GM21737 (cell line): Measurements from ENCODE around the gene LRRC56.

Experiments
- ATAC-seq: cut with Tn5 transposase; IDR thresholded peaks from one replicate; pipeline ENCODE4 v1.9.1; 2021; ENCODE audit warnings: mild to moderate bottlenecking, moderate library complexity; ENCODE audit not compliant: unreplicated experiment

LRRC56 gene

DNA sequence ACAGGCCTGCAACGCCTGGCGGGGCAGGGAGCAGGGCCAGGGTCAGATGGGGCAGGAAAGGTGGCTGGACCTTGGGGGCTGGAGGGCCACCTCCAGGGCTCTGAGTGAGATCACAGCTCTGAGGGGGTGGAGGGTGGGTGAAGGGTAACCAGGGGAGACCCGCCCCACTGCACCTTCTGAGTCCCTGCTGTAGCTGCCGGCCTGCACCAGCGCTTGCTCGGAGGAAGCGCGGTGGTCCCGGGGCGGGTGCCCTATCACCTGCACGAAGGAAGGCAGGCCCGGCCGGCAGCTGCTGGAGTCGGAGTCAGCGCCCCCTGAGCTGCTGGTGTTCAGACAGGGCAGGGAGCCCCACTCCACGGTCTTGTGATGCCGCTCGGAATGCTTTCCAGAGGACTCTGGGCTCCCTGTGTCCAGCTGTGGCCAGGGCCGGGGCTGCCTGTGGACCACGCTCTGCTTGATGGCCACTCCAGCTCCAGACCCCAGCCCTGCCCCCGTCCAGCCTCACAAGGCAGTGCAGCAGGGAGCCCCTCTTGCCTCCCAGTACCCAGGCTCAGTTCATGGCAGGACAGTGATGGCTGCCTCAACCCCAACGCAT lies 19.4 kb downstream of the LRRC56 start:
- ATAC-seq: no peak

DNA sequence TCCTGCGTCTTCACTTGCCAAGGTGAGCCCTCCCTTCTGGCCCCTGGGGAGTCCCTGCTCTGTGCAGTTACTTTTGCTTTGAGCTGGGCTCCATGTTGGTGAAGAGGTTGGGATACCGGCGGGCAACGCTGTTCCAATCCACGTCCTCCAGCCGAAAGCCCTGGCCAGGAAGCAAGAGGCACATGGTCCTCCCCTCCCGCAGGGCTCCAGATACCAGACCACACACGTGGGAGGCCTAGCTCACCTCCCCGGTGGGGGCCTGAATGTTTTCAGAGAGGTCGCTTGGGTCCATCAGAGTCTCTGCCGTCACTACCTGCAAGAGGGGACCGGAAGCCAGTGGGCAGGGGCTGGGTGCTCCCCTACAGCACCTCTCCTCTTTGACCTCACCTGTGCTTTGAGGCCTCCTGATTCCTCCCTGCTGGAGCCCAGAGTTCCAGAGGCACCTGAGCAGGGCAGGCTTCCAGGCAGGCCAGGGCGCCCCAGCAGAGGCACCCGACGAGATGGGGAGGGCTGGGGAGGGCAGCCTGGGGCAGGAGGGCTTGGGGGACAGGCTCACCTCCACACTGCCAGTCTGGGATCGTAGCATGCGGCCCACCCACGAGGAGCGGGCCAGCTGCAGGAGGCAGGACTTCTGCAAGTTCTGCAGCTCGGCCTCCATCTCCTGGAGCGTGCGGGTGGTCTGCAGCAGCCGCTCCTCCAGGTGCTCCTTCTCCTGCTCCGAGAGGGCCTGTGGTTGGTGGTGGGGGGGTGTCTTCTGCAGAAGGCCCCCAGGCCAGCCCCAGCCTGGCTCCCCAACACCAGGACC lies 20.2 kb downstream of the LRRC56 start:
- no peak for ATAC-seq

DNA sequence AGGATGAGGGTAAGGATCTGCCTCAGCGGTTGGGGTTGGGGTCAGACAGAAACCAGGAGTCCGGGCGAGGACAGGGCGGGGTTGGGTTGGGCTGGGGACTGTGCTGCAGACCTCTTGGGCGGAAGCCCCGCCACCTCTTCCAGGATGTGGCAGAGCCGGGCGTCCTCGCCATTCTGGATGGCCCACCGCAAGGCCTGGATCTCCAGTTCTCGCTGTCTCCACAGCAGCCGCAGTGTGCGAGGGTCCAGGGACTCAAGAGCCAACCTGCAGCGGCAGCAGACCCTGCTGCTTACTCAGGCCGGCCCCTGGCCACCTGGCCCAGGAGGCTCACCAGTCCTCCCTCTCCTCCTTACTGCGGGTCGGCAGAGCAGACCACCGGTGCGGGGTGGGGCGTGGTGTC lies 21.2 kb downstream of the LRRC56 start:
- no peak for ATAC-seq

DNA sequence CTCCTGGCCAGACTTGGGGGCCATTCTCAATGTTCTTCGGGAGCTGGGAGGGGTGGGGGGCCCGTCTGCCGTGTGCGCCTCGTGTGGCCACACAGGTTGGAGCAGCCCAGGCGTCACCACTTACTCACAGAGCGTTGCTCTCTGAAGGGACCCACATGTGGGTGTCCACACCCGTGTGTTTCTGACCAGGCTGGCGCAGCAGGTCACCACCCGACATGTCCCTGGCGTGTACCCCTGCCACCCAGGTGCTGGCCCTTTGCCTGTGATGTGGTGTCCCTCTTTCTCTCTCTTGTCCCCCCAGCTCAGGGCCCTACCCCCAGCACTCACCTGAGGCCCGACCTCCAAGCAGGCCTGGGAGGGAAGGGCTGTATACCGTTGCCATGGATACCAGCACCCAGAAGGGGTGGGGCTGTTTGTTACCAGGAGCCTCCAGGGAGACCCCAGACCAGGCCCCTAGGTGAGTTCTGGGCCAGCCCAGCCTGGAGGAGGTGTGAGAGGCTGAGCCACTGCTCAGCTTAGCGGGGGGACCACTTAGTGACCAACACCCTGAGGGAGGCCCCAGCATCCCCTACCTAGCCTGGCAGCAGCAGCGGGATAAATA lies 21.8 kb downstream of the LRRC56 start:
- no peak for ATAC-seq

DNA sequence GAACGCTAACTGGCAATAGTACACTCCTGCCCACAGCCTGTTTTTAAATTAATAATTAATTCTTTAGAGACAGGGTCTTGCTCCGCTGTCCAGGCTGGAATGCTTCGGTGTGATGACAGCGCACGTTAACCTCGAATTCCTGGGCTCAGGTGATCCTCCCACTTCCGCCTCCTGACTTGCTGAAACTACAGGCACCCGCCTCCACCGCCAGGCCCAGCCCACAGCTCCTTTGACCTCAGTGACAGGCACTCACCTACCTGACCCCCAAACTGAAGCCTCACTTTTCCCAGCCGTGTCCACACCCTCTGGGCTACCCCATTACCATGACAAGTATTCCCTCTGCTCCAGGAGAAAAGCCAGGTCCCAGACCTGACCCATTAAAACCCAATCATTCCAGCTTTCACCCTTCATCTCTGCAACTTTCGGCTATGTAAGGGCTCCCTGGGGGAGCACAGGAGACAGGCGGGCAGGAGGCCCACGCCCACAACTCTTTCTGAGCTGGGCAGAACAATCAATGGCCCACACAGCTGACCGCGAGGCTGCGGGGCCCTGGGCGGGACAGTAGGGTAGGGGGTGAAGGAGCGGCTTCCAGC lies 22.5 kb downstream of the LRRC56 start:
- ATAC-seq: no peak

DNA sequence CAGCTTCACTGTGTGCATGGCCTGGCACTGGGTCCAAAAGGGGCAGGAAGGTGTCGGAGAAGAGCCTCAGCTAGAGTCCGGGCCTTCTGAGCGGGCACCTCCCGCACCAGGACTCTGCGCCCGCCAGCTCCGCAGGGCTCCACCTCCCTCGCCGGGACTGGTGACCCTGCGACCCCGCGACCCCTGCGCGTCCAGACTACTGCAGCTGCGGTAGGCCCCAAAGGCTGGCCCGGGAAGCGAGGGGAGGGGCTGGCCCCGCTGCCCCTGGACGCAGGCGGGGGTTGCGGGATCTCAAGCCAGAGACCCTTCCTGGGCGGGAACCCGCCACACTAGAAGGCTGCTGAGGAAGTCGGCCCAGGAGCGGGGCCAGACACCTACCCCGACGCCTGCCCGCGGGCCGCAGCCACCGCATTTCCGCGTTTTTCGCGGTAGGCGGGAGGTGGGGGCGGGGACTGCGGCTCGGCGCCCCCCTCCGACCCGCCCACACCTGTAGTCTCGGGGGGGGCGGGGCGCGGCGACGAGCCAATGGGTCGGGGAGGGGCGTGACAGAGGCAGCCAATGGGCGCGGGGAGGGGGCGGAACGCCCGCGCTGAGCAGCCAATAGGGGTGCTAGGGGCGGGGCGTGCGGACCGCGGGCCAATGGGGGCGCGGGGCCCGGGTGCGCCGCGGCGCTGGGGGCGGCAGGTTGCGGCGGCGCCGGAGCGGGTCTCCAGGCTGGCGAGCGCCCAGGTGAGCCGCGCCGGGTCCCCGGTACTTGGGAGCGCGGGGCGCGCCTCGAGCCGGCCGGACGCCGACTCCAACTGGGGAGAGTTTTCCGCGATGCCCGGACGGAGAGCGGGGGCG lies 23.2 kb downstream of the LRRC56 start, which contains the start of the genes LMNTD2 and RASSF7:
Gene LMNTD2 (minus strand): TSS at position 434 of the 843 bp plus-strand sequence. CDS start 22 bp downstream, at position 412.
Gene RASSF7 (plus strand): TSS at position 666 of the 843 bp plus-strand sequence. CDS start 799 bp downstream, outside the sequence.
- ATAC-seq: peak; percentile 58

DNA sequence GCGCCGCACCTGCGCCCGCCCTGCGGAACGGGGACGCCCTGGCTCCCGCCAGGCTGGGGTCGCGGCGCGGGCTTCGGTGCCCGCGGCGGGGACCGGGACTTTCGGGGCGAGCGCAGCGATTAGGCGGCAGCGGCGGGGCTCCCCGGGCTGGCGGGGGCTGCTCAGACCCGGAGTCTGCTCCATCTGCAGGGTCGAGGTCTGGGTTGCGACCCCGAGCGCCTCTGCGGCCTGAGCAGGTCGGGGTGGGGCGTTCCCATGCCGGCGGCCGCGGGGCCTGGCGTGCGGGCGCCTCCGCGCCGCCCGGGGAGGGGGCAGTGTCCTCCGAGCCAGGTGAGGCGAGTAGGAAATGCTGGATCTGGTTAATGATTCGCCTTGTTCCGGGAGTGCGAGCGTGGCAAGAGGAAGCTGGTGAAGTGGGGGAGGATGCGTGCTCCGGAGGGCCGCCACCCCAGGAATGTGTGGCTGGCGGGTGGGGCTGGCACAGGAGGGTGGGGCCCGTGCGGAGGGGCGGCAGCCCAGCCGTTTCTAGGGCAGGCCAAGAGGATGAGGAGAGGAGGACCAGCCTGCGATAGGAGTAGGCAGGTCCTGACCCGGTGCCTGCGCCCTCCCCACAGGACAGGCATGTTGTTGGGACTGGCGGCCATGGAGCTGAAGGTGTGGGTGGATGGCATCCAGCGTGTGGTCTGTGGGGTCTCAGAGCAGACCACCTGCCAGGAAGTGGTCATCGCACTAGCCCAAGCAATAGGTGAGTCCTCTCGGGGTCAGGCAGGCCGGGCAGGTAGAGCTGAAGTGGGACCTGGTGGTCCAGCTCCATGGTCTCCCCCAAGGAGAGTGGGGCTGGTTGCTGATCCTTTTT lies 24.0 kb downstream of the LRRC56 start:
- peak; percentile 3 for ATAC-seq

DNA sequence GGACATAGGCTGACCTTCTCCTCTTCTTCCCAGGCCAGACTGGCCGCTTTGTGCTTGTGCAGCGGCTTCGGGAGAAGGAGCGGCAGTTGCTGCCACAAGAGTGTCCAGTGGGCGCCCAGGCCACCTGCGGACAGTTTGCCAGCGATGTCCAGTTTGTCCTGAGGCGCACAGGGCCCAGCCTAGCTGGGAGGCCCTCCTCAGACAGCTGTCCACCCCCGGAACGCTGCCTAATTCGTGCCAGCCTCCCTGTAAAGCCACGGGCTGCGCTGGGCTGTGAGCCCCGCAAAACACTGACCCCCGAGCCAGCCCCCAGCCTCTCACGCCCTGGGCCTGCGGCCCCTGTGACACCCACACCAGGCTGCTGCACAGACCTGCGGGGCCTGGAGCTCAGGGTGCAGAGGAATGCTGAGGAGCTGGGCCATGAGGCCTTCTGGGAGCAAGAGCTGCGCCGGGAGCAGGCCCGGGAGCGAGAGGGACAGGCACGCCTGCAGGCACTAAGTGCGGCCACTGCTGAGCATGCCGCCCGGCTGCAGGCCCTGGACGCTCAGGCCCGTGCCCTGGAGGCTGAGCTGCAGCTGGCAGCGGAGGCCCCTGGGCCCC lies 24.8 kb downstream of the LRRC56 start:
- no peak for ATAC-seq

DNA sequence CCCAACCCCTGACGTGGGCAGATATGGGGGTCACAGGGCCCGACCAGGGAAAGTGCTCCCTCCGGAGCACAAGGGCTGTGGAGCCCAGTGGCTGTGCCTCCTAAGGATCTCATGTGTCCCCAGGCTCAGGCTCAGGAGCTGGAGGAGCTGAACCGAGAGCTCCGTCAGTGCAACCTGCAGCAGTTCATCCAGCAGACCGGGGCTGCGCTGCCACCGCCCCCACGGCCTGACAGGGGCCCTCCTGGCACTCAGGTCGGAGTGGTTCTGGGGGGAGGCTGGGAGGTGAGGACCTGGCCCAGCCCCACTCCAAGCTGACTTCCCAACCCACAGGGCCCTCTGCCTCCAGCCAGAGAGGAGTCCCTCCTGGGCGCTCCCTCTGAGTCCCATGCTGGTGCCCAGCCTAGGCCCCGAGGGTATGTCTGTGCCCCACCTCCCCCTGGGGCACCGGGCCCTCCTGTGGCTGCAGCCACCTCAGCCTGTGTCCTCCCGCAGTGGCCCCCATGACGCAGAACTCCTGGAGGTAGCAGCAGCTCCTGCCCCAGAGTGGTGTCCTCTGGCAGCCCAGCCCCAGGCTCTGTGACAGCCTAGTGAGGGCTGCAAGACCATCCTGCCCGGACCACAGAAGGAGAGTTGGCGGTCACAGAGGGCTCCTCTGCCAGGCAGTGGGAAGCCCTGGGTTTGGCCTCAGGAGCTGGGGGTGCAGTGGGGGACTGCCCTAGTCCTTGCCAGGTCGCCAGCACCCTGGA lies 25.9 kb downstream of the LRRC56 start:
- ATAC-seq: no peak

DNA sequence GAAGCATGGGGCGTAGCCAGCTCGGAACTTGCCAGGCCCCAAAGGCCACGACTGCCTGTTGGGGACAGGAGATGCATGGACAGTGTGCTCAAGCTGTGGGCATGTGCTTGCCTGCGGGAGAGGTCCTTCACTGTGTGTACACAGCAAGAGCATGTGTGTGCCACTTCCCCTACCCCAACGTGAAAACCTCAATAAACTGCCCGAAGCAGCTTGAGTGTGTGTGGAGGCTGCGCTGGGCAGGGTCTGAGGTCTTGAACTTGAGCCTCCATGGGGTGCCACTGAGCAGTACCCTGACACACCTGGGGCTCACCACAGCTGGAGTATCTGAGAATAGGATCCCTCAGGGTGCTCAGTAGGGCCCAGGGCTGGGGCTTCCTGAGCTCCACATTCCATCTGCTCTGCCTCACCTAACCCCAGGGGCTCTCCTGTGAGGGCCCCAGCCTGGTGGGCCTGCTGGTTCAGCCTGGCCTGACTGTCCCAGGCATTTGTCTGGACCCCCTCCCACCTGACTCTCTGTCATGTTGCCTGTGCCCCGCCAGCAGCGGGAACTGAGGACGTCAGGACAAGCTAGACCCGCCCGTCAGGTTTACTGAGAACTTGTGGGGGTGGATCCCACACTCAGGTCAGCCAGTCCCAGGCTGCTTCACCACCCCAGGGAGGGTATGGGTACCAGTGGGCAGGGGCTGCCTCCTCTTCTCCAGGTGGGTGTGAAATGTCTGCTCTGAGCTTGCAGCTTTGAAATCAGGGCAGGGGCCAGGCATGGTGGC lies 26.7 kb downstream of the LRRC56 start:
- no peak for ATAC-seq

DNA sequence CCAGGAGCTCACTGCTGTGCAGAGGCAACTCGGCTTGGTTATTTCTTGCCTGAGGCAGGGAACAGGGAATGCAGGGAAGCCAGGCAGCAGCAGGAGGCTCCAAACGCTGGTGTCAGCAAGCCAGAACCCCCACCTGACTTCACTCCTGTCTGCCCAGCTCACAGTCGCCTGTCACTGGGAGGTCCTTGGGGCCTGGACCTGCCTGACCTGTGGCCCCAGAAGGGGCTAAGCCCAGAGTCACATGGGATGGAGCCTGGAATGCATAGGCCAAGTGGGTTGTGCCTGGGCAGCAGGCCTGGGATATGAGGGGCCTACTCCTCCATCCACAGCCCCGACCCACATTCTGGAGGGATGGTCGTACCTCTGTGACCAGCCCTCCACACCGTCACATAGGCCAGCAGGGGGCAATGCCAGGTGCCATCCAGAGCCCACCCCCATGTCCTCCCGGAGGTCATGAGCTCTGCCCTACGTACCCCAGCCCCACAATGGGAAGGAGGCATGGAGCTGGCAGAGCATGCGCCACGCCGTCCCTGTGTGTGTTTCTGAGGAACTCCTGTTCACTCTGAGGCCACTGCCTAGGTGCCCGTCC lies 28.7 kb downstream of the LRRC56 start:
- no peak for ATAC-seq

DNA sequence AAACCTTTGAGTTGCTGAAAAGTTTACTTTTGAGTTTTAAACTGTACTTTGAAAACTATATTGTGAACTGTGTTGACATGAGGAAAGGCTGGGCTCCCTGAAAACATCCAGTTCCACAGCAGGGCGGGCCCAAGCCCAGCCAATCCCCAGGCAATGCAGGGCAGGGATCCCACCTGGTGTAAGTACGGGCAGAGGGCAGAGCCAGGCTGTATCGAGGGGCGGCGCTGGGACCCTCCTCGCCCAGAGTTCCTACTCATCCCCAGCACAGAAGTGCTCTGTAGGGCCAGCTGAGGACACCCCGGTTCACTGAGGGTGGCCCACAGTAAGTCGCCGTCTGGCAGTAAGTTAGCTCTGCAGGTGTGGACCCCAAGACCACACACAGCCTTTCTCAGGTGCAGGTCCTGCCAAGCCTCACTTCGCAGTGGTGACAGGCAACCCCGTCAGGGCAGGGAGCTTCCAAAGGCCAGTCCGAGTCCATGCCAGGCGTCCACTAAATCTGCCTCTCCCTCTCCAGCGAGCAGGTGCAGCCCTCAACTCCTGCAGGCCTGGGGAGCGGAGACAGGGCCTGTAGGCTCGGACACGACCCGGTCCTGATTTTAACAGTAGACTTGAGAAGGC lies 29.8 kb downstream of the LRRC56 start:
- no peak for ATAC-seq

DNA sequence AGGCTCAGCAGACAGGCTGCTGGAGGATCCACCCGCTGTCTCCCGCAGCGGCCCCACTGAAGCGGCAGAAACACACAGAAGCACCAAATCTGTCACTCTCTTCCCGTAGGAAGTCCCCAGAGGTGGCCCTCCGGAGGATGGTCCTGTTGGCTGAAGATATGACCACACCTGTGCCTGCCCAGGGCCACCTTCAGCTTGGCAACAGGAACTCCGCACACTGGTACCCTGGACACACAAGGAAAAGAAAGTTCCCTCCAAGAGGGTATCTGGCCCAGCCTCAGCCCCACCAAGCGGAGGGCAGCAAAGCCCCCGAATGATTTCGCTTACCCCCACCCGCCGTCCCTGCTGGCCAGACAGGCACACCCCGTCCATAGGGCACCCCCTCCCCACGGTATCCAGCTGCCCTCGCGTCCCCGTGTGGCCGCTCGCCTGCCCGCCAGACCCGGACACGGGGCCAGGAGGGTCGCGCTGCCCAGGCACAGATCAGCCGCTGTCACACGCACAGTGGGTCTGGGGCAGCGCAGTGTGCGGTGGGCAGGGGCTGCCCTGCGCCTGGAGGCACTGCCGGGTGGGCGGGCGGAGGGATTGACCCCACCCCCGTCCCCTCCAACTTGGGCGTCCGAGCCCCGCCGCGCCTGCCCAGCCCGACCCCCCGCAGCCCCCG lies 30.4 kb downstream of the LRRC56 start:
- ATAC-seq: no peak

DNA sequence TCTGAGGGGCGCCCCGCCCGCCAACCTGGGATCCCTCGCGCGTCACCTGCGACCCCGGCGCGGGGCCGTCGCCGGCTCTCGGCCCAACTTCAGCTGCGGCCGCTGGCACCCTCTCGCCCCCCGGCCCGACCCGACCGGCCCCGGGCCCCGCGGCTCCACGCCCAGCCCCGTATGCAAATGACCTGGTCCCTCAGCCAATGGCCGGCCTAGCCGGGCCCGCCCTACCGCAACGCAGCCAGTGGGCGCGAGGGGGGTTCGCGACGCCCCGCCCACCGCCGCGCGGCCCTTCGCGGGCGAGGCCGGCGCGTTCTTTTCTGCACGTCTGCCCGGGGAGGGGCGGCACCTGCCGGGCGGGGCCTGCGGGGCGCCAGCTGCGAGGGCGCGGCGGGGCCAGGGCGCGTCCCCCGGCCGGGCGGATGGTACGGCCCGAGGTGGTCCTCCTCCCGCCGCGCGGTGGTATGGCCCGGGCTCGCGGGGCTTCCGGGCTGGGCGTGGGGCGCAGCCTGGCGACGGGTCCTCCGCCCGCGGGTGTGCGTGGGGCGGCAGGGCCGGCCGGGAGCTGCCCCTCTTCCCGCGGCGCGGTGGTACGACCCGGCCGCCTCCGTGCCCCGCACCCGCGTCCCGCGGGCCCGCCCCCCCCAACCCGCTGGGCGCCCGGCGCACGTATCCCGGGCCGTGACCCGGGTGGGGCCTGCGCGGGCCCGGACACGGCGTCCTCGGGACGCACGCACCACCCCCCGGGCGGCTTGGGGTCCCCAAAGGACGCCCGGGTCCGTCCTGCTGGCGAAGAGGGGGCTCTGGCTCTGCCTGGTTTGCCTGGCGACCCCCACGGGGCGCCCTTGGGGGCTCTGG lies 31.2 kb downstream of the LRRC56 start:
- ATAC-seq: peak; percentile 81

DNA sequence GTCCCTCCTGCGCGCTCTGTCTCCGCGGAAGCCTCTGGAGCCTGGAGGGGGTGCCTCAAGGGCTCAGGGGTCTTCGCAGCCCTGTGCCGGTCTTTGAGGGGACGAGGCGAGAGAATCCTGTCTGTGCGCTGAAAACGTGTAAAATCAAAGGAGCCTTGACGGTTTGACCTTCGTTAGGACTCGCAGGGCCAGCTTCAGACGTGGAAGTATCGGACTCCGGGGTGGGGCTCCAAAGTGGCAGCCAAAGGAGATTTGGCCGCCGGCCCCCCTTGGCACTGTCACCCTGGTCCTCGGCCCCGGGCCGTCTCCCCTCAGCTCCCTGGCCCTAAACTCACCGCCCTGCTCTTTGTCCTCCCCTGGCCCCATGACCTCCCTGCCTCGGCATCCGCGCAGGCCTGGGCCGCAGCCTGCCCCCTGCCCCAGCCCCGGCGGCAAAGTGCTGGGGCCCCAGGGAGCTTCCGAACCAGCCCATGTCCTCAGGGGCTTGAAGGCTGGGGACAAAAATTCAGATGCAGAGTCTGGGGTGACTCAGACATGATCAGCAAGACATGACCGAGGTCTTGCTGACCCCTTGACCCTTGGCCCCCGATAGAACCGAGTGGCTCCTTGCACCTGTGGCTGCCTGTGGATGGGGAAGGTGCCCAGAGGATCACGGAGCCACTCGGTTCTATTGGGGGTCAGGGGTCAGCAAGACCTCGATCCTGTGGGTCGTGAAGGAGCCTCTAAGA lies 32.0 kb downstream of the LRRC56 start:
- ATAC-seq: no peak
